H1 (cell line): ENCODE data around the gene HDAC7. TPM values are rescaled to one million over a fixed set of nuclear protein-coding genes. Genes with fewer than 3 reads are reported as not detected.

Source experiments
- CTCF ChIA-PET: fragments of 300-600 bp; sonication (Branson Sonifier 250); formaldehyde crosslinking; loops from one replicate; lab custom pipeline; 2021; ENCODE audit not compliant: partially characterized antibody; lab: Charles Lee
- POLR2A ChIA-PET: fragments of 300-600 bp; sonication (Branson Sonifier 250); formaldehyde crosslinking; loops from one replicate; lab custom pipeline; 2021; ENCODE audit warnings: inconsistent platforms; ENCODE audit not compliant: partially characterized antibody; lab: Charles Lee
- DNase-seq, 2 experiments: peaks; one replicate each; pipeline versions ENCODE4 v3.0.0 to v3.0.0-alpha.2; 2010 to 2022; ENCODE audit warnings: low spot score in 2 of 2, low read depth in 1 of 2, mixed read lengths in 1 of 2
- FAIRE-seq: peaks from 2 replicates; lab custom pipeline; 2011; peaks lifted over from hg19 to GRCh38; lab: Jason Lieb, UNC
- H2AFZ ChIP-seq: 2 replicates; pipeline ENCODE4 v1.8.1; 2012; ENCODE audit warnings: low read length, inconsistent platforms
- H2AK5ac ChIP-seq: 2 replicates; pipeline ENCODE4 v1.6.1; 2013; ENCODE audit warnings: low read depth, low read length
- H2BK120ac ChIP-seq: replicated peaks from 2 replicates; pipeline ENCODE3; 2013; ENCODE audit warnings: low read depth, low read length, inconsistent platforms
- H2BK12ac ChIP-seq: 2 replicates; pipeline ENCODE4 v1.6.1; 2013; ENCODE audit warnings: low read depth, low read length
- H2BK15ac ChIP-seq: 2 replicates; pipeline ENCODE4 v1.6.1; 2013; ENCODE audit warnings: low read length
- H2BK20ac ChIP-seq: 2 replicates; pipeline ENCODE4 v1.6.1; 2013; ENCODE audit warnings: low read length
- H2BK5ac ChIP-seq: 2 replicates; pipeline ENCODE4 v1.6.1; 2013; ENCODE audit warnings: low read depth, low read length
- H3K14ac ChIP-seq: 2 replicates; pipeline ENCODE4 v1.6.1; 2013; ENCODE audit warnings: inconsistent platforms; ENCODE audit not compliant: insufficient read length
- H3K18ac ChIP-seq: 2 replicates; pipeline ENCODE4 v1.6.1; 2013; ENCODE audit warnings: low read length; ENCODE audit errors: extremely low read depth
- H3K23ac ChIP-seq: 2 replicates; pipeline ENCODE4 v1.6.1; 2013; ENCODE audit warnings: inconsistent platforms; ENCODE audit not compliant: insufficient read length
- H3K23me2 ChIP-seq: 2 replicates; pipeline ENCODE4 v1.6.1; 2013; ENCODE audit warnings: low read depth, low read length
- H3K27ac ChIP-seq: 2 replicates; pipeline ENCODE4 v1.6.1; 2011; ENCODE audit warnings: low read depth, low read length, inconsistent platforms
- H3K27me3 ChIP-seq, 4 experiments: replicated peaks in 1 of 4; 1 replicate in 1 of 4; 2 replicates in 3 of 4; pipeline versions ENCODE4 v1.6.1 to v1.8.1; 2011 to 2013; ENCODE audit warnings: low read length in 3 of 4, mild to moderate bottlenecking in 3 of 4, inconsistent platforms in 2 of 4, mixed read lengths in 2 of 4, moderate library complexity in 1 of 4; ENCODE audit not compliant: control insufficient read depth in 3 of 4, insufficient read depth in 3 of 4; ENCODE audit errors: extremely low read depth in 1 of 4
- H3K36me3 ChIP-seq, 4 experiments: 2 replicates each; pipeline versions ENCODE4 v1.6.1 to v1.8.1; 2011 to 2013; ENCODE audit warnings: mild to moderate bottlenecking in 4 of 4, low read length in 3 of 4, moderate library complexity in 2 of 4, control low read depth in 1 of 4, inconsistent platforms in 1 of 4; ENCODE audit not compliant: insufficient read depth in 4 of 4, control insufficient read depth in 2 of 4
- H3K4ac ChIP-seq: replicated peaks from 2 replicates; pipeline ENCODE3; 2013; ENCODE audit warnings: low read length, low read depth, mixed read lengths, inconsistent platforms; ENCODE audit not compliant: insufficient read length
- H3K4me1 ChIP-seq, 4 experiments: replicated peaks in 1 of 4; 1 replicate in 1 of 4; 2 replicates in 3 of 4; pipeline versions ENCODE4 v1.6.1 to v1.8.1; 2011 to 2013; ENCODE audit warnings: low read length in 3 of 4, inconsistent platforms in 2 of 4, mixed read lengths in 1 of 4; ENCODE audit not compliant: insufficient read depth in 4 of 4, control insufficient read depth in 3 of 4
- H3K4me2 ChIP-seq, 2 experiments: 2 replicates each; pipeline versions ENCODE4 v1.6.1 to v1.8.1; 2011 to 2013; ENCODE audit warnings: low read depth in 2 of 2, low read length in 2 of 2, control low read depth in 1 of 2, inconsistent platforms in 1 of 2, mild to moderate bottlenecking in 1 of 2; ENCODE audit not compliant: insufficient read depth in 1 of 2
- H3K4me3 ChIP-seq, 4 experiments: fragments of 200-600, 300-600 bp in 1 of 4; sonication (generic), shearing (Covaris generic), sonication (Bioruptor Twin) in 1 of 4; 2 replicates each; pipeline versions ENCODE4 v1.5.1 to v1.8.1; 2011 to 2016; ENCODE audit warnings: low read length in 4 of 4, low read depth in 3 of 4, control low read depth in 2 of 4, inconsistent platforms in 2 of 4, mild to moderate bottlenecking in 2 of 4, mixed read lengths in 1 of 4, moderate library complexity in 1 of 4; ENCODE audit not compliant: insufficient read depth in 2 of 4; ENCODE audit errors: extremely low read depth in 1 of 4
- H3K56ac ChIP-seq: replicated peaks from 2 replicates; pipeline ENCODE3; 2013; ENCODE audit warnings: low read depth, mild to moderate bottlenecking, mixed read lengths, low read length, inconsistent platforms; ENCODE audit not compliant: insufficient read length
- H3K79me1 ChIP-seq: 2 replicates; pipeline ENCODE4 v1.6.1; 2013; ENCODE audit warnings: low read depth, low read length, control low read depth
- H3K79me2 ChIP-seq, 2 experiments: 2 replicates each; pipeline versions ENCODE4 v1.6.1 to v1.8.1; 2012 to 2013; ENCODE audit warnings: low read length in 2 of 2, mild to moderate bottlenecking in 2 of 2, inconsistent platforms in 1 of 2; ENCODE audit not compliant: insufficient read depth in 2 of 2, control insufficient read depth in 1 of 2
- H3K9ac ChIP-seq, 4 experiments: replicated peaks in 1 of 4; 1 replicate in 1 of 4; 2 replicates in 3 of 4; pipeline versions ENCODE4 v1.6.1 to v1.8.1; 2011 to 2013; ENCODE audit warnings: low read depth in 3 of 4, low read length in 3 of 4, control low read depth in 2 of 4, mild to moderate bottlenecking in 2 of 4, moderate library complexity in 2 of 4, inconsistent platforms in 1 of 4; ENCODE audit errors: extremely low read depth in 1 of 4
- H3K9me3 ChIP-seq, 2 experiments: 2 replicates each; pipeline versions ENCODE4 v1.6.1 to v1.8.1; 2012 to 2013; ENCODE audit warnings: mild to moderate bottlenecking in 2 of 2, moderate library complexity in 2 of 2, control low read depth in 1 of 2, inconsistent platforms in 1 of 2, low read depth in 1 of 2, low read length in 1 of 2, mixed read lengths in 1 of 2; ENCODE audit not compliant: insufficient read depth in 2 of 2
- H4K20me1 ChIP-seq, 2 experiments: replicated peaks in 1 of 2; 2 replicates each; pipeline versions ENCODE3 to v1.8.1; 2011 to 2013; ENCODE audit warnings: inconsistent platforms in 2 of 2, low read length in 2 of 2, mild to moderate bottlenecking in 1 of 2; ENCODE audit not compliant: insufficient read depth in 2 of 2, control insufficient read depth in 1 of 2
- H4K5ac ChIP-seq: 2 replicates; pipeline ENCODE4 v1.6.1; 2013; ENCODE audit warnings: low read length, low read depth, mixed read lengths, inconsistent platforms; ENCODE audit not compliant: insufficient read length
- H4K8ac ChIP-seq: 2 replicates; pipeline ENCODE4 v1.8.0; 2013; ENCODE audit warnings: mild to moderate bottlenecking, moderate library complexity, low read length, inconsistent platforms; ENCODE audit not compliant: insufficient read depth; ENCODE audit errors: extremely low read depth
- H4K91ac ChIP-seq: replicated peaks from 2 replicates; pipeline ENCODE3; 2013; ENCODE audit warnings: low read length, mixed read lengths, inconsistent platforms; ENCODE audit not compliant: insufficient read length
- CTCF ChIP-seq, 3 experiments: IDR thresholded peaks; 1 replicate in 2 of 3; 2 replicates in 1 of 3; pipeline versions ENCODE4 v1.5.1 to v1.6.1; 2011; ENCODE audit warnings: low read length in 3 of 3, mild to moderate bottlenecking in 3 of 3, inconsistent platforms in 2 of 3, low read depth in 1 of 3, moderate library complexity in 1 of 3; ENCODE audit not compliant: insufficient read depth in 1 of 3; ENCODE audit errors: control extremely low read depth in 1 of 3
- SAP30 ChIP-seq: fragments of 300-600 bp; sonication (generic); IDR thresholded peaks from 2 replicates; pipeline ENCODE4 v1.7.1; 2012; ENCODE audit warnings: low read length, moderate library complexity, mild to moderate bottlenecking, inconsistent platforms; ENCODE audit not compliant: insufficient read depth, insufficient replicate concordance
- SIX5 ChIP-seq: IDR thresholded peaks from 2 replicates; pipeline ENCODE4 v1.6.1; 2011; ENCODE audit warnings: mild to moderate bottlenecking, low read depth, low read length
- TAF1 ChIP-seq: IDR thresholded peaks from 2 replicates; pipeline ENCODE4 v1.6.1; 2011; ENCODE audit warnings: mild to moderate bottlenecking, low read depth, low read length
- WGBS, 2 experiments: shearing (Covaris generic) in 1 of 2; methylation state at CpG; one replicate each; pipeline versions ENCODE4 v1.1.6 to v1.1.7; 2013 to 2015; ENCODE audit warnings: low lambda C conversion rate in 2 of 2, mixed read lengths in 2 of 2, inconsistent platforms in 1 of 2, low coverage in 1 of 2, missing lambda C conversion rate in 1 of 2; ENCODE audit not compliant: insufficient replicate concordance in 2 of 2, insufficient coverage in 1 of 2, insufficient read length in 1 of 2; ENCODE audit errors: extremely low coverage in 1 of 2, missing lambda C conversion rate in 1 of 2; 5-methylcytosine and 5-hydroxymethylcytosine counted together
- polyA plus RNA-seq, 7 experiments: library from polyadenylated mRNA; depleted of rRNA in 3 of 7; stranded (reverse) in 5 of 7; unstranded in 2 of 7; fragments of >200 nt in 5 of 7; fragments of 200-250 nt in 2 of 7; gene quantifications; 1 replicate in 5 of 7; 2 replicates in 1 of 7; 4 replicates in 1 of 7; pipeline versions ENCODE4 v1.2.1 to v1.2.3, GENCODE V29; 2011 to 2013; ENCODE audit warnings: missing spikeins in 2 of 7, mixed read lengths in 2 of 7
- total RNA-seq: library from RNA; stranded (reverse); fragmentation: NEBNext Ultra II Directional; extraction: Animal tissue kit (Norgen Biotek cat#: 25700); gene quantifications from 2 replicates; pipeline ENCODE4 v1.2.1, GENCODE V29; 2021

The HDAC7 gene
- total and polyA plus RNA-seq, 2 of the 8 experiments (the other 6 are each of a cell fraction or from before 2014, with no cell fraction given), result 25.5 to 84.9 TPM

- Histone ChIP-seq H3K9ac (no peak overlapping the region), H4K5ac (no peak overlapping the region), H2BK15ac (no peak overlapping the region), H2BK120ac (no peak overlapping the region), H3K4ac (no peak overlapping the region), H2AK5ac (no peak overlapping the region), H3K36me3 (no peaks in the 10 kb centered on the region), H3K79me2 (no peaks in the 10 kb centered on the region), H3K9me3 (no peaks in the 10 kb centered on the region), H3K56ac (no peak overlapping the region), H3K4me3 (no peak overlapping the region), H3K14ac (no peak overlapping the region), H3K27me3 (peaks cover 0 to 2% (median 0%) of the 10 kb centered on the region in 4 experiments; a peak in 3 of 7 replicates), H3K23me2 (no peaks in the 10 kb centered on the region), H2BK12ac (no peak overlapping the region), H3K79me1 (no peaks in the 10 kb centered on the region; the same call in 1 of the 2 replicates), H3K23ac (no peak overlapping the region), H4K8ac (peak overlapping the region; percentile 78; the same call in 1 of the 2 replicates), H3K4me1 (peaks cover 0 to 26% (median 7%) of the 10 kb centered on the region in 4 experiments; a peak in 4 of 7 replicates), H4K91ac (no peak overlapping the region), H3K18ac (no peak overlapping the region)
- POLR2A ChIA-PET, result interaction anchor here (0.8 to 28.4 kb wide), 3 partner anchors 21 to 59 kb away, joined by 3 to 480 read pairs (median 4); partner anchors contain the start of gene HDAC7
- no peak for FAIRE-seq
- CTCF ChIA-PET, result interaction anchor here (0.6 to 30.5 kb wide), 13 partner anchors 8 to 130 kb away, joined by 3 to 2001 read pairs (median 4); partner anchors contain the start of genes HDAC7, SLC48A1 and VDR
- TF ChIP-seq TAF1 (no peak), SAP30 (no peak), SIX5 (no peak), CTCF (IDR thresholded peaks at IDR 0.05; ENCODE audit: control extremely low read depth in 1 of 3, insufficient read depth in 1 of 3, low read depth in 1 of 3, low read length in 3 of 3) (no peak)
- TF ChIP-seq, all 59 proteins: peak for 0
- 86% methylated on average over 14 of the region's 14 CpGs; no CpG with 5 or more reads in 1 of the 2 experiments for WGBS, 2 experiments
- no peak overlapping the region for H2AFZ ChIP-seq
- no peak overlapping the region for H3K4me2 ChIP-seq
- H2BK5ac ChIP-seq, result no peak overlapping the region
- no peaks in the 10 kb centered on the region for H4K20me1 ChIP-seq
- no peak overlapping the region for H3K27ac ChIP-seq
- H2BK20ac ChIP-seq, result no peak overlapping the region
- no peak for DNase-seq
Measured at GRCh38 chr12:47846294-47846996, 26.7 kb upstream of the HDAC7 start.
